ENCODE measurements around the gene CYTH3. TPM values are rescaled to one million over a fixed set of nuclear protein-coding genes. Genes with fewer than 3 reads are reported as not detected.

CYTH3 gene
- total and polyA plus RNA-seq, 2 of the 8 experiments (the other 6 are each of a cell fraction or from before 2014, with no cell fraction given): 10.3 to 11.9 TPM

GRCh38 chr7:6226194-6226799 is 46.1 kb downstream of the CYTH3 start:
- H4K20me1 ChIP-seq (replicated peaks in 1 of 2; ENCODE audit: control insufficient read depth in 1 of 2, insufficient read depth in 2 of 2, low read length in 2 of 2): no peaks in the 10 kb centered on the region
- no peaks in the 10 kb centered on the region for H3K23me2 ChIP-seq (ENCODE audit: low read depth, low read length)
- no peak overlapping the region for H3K14ac ChIP-seq (ENCODE audit: insufficient read length)
- no peak overlapping the region for H2BK120ac ChIP-seq (replicated peaks; ENCODE audit: low read depth, low read length)
- H3K9me3 ChIP-seq (ENCODE audit: insufficient read depth in 2 of 2, low read depth in 1 of 2, low read length in 1 of 2): peaks cover 0 to 11% of the 10 kb centered on the region in 2 experiments; a peak in 2 of 4 replicates
- no peak overlapping the region for H3K4me3 ChIP-seq (ENCODE audit: extremely low read depth in 1 of 4, insufficient read depth in 2 of 4, low read depth in 3 of 4, low read length in 4 of 4)
- no peak overlapping the region for H2AFZ ChIP-seq (ENCODE audit: low read length)
- peaks cover 0 to 6% (median 0%) of the 10 kb centered on the region in 4 experiments; a peak in 1 of 7 replicates for H3K4me1 ChIP-seq (replicated peaks in 1 of 4; ENCODE audit: control insufficient read depth in 3 of 4, insufficient read depth in 4 of 4, low read length in 3 of 4)
- no peak overlapping the region for H3K23ac ChIP-seq (ENCODE audit: insufficient read length)
- no peak overlapping the region for H4K8ac ChIP-seq (ENCODE audit: extremely low read depth, insufficient read depth, low read length)
- DNase-seq (ENCODE audit: low read depth in 1 of 2, low spot score in 2 of 2) (no peak), FAIRE-seq (no peak)
- no peaks in the 10 kb centered on the region; a peak in 2 of 8 replicates for H3K36me3 ChIP-seq (ENCODE audit: control insufficient read depth in 2 of 4, insufficient read depth in 4 of 4, low read length in 3 of 4)
- no peak overlapping the region for H3K9ac ChIP-seq (replicated peaks in 1 of 4; ENCODE audit: extremely low read depth in 1 of 4, low read depth in 3 of 4, low read length in 3 of 4)
- no peak overlapping the region for H2BK20ac ChIP-seq (ENCODE audit: low read length)
- 92% methylated on average over 3 of the region's 3 CpGs; no CpG with 5 or more reads in 1 of the 2 experiments for WGBS, 2 experiments (ENCODE audit: extremely low coverage in 1 of 2, insufficient coverage in 1 of 2, insufficient read length in 1 of 2, insufficient replicate concordance in 2 of 2, low coverage in 1 of 2, low lambda C conversion rate in 2 of 2, missing lambda C conversion rate in 1 of 2)
- ChIA-PET POLR2A (ENCODE audit: partially characterized antibody) (interaction anchor here (0.8 kb wide), 1 partner anchor 23 kb away, joined by 3 read pairs; no protein-coding TSS in a partner anchor), CTCF (ENCODE audit: partially characterized antibody) (interaction anchor here (0.6 to 0.8 kb wide), 2 partner anchors 9 to 214 kb away, joined by 4 read pairs; no protein-coding TSS in a partner anchor)
- no peak overlapping the region for H3K18ac ChIP-seq (ENCODE audit: extremely low read depth, low read length)
- H3K4ac ChIP-seq (replicated peaks; ENCODE audit: insufficient read length, low read depth, low read length): no peak overlapping the region
- no peak overlapping the region for H2BK5ac ChIP-seq (ENCODE audit: low read depth, low read length)
- no peak overlapping the region for H2BK15ac ChIP-seq (ENCODE audit: low read length)
- no peak overlapping the region for H4K91ac ChIP-seq (replicated peaks; ENCODE audit: insufficient read length, low read length)
- no peak overlapping the region for H2BK12ac ChIP-seq (ENCODE audit: low read depth, low read length)
- no peak overlapping the region for H3K4me2 ChIP-seq (ENCODE audit: insufficient read depth in 1 of 2, low read depth in 2 of 2, low read length in 2 of 2)
- no peak overlapping the region for H3K27ac ChIP-seq (ENCODE audit: low read depth, low read length)
- 0 out of 4 replicates have a peak, but pooled peaks cover 0 to 3% of the 10 kb centered on the region in 2 experiments for H3K79me2 ChIP-seq (ENCODE audit: control insufficient read depth in 1 of 2, insufficient read depth in 2 of 2, low read length in 2 of 2)
- no peaks in the 10 kb centered on the region for H3K27me3 ChIP-seq (replicated peaks in 1 of 4; ENCODE audit: control insufficient read depth in 3 of 4, extremely low read depth in 1 of 4, insufficient read depth in 3 of 4, low read length in 3 of 4)
- peaks cover 4% of the 10 kb centered on the region; the same call in 1 of the 2 replicates for H3K79me1 ChIP-seq (ENCODE audit: low read depth, low read length)
- H3K56ac ChIP-seq (replicated peaks; ENCODE audit: insufficient read length, low read depth, low read length): no peak overlapping the region
- no peak overlapping the region for H4K5ac ChIP-seq (ENCODE audit: insufficient read length, low read depth, low read length)
- TF ChIP-seq BCL11A (IDR thresholded peaks at IDR 0.05; ENCODE audit: low read depth in 2 of 2, low read length in 2 of 2) (no peak), SIN3A (conservative IDR thresholded peaks at IDR 0.05 in 1 of 2, IDR thresholded peaks at IDR 0.05 in 1 of 2; ENCODE audit: low read depth in 1 of 2, low read length in 2 of 2) (no peak), NRF1 (IDR thresholded peaks at IDR 0.05; ENCODE audit: low read depth, low read length) (no peak), ASH2L (IDR thresholded peaks at IDR 0.05; ENCODE audit: low read length) (no peak), CBX8 (IDR thresholded peaks at IDR 0.05; ENCODE audit: borderline replicate concordance, low read depth, low read length) (no peak), KDM5A (IDR thresholded peaks at IDR 0.05; ENCODE audit: low read length) (no peak)
- no peak overlapping the region for H2AK5ac ChIP-seq (ENCODE audit: low read depth, low read length)

All from H1 (cell line).